ENCODE measurements around the gene RDH14. TPM values are rescaled to one million over a fixed set of nuclear protein-coding genes. Genes with fewer than 3 reads are reported as not detected.

Gene RDH14
- total RNA-seq, 1 experiment from 2014 or later: 15.4 TPM

GRCh38 chr2:18578033-18578432, 17.6 kb upstream of the RDH14 start:
- ATAC-seq: no peak
- in situ Hi-C loops (cut with HindIII; ENCODE audit: low pct_unique_long_range_greater_than_20kb, low sequenced_read_pairs) (no loop called here), intact Hi-C loops (cut with micrococcal nuclease; ENCODE audit: unreplicated experiment) (no loop called here)
- H3K4me3 ChIP-seq (ENCODE audit: low read depth in 2 of 2, low read length in 2 of 2): no peak overlapping the region
- BruUV-seq (replicated peaks): no TSS peak
- POLR2A ChIA-PET: no interaction called here
- no peaks in the 10 kb centered on the region for H3K36me3 ChIP-seq (ENCODE audit: control insufficient read depth, insufficient read depth, low read length)
- TF ChIP-seq POLR2AphosphoS5 (IDR thresholded peaks at IDR 0.05; ENCODE audit: low read depth, low read length): no peak
- no peak for TF ChIP-seq TCF7L2 (IDR thresholded peaks at IDR 0.05; ENCODE audit: low read depth, low read length)
- TF ChIP-seq REST (IDR thresholded peaks at IDR 0.05; ENCODE audit: insufficient read depth in 1 of 2, low read depth in 2 of 2, low read length in 1 of 2): no peak
- TF ChIP-seq CTCF (IDR thresholded peaks at IDR 0.05): no peak
- no peak for TF ChIP-seq SIN3A (IDR thresholded peaks at IDR 0.05; ENCODE audit: borderline replicate concordance, insufficient read depth, low read depth, low read length)
- CTCF ChIA-PET: no interaction called here
- no peak overlapping the region for H3K27ac ChIP-seq (ENCODE audit: low read length)
- H3K9me3 ChIP-seq (ENCODE audit: control insufficient read depth, insufficient read depth, low read depth, low read length): no peaks in the 10 kb centered on the region
- H3K4me1 ChIP-seq (ENCODE audit: control insufficient read depth, insufficient read depth, low read length): no peaks in the 10 kb centered on the region
- no peak for DNase-seq (ENCODE audit: low read depth, low spot score)
- H3K27me3 ChIP-seq (ENCODE audit: control insufficient read depth, insufficient read depth, low read length): no peaks in the 10 kb centered on the region

- Histone ChIP-seq H3K27ac (ENCODE audit: low read length) (no peak overlapping the region), H3K4me3 (ENCODE audit: low read depth in 2 of 2, low read length in 2 of 2) (no peak overlapping the region), H3K27me3 (ENCODE audit: control insufficient read depth, insufficient read depth, low read length) (no peaks in the 10 kb centered on the region), H3K9me3 (ENCODE audit: control insufficient read depth, insufficient read depth, low read depth, low read length) (no peaks in the 10 kb centered on the region), H3K36me3 (ENCODE audit: control insufficient read depth, insufficient read depth, low read length) (no peaks in the 10 kb centered on the region; the same call in 1 of the 2 replicates), H3K4me1 (ENCODE audit: control insufficient read depth, insufficient read depth, low read length) (no peaks in the 10 kb centered on the region)
- BruUV-seq (replicated peaks): no TSS peak
- intact Hi-C loops (cut with micrococcal nuclease; ENCODE audit: unreplicated experiment) (no loop called here), in situ Hi-C loops (cut with HindIII; ENCODE audit: low pct_unique_long_range_greater_than_20kb, low sequenced_read_pairs) (no loop called here)
- no peak for DNase-seq (ENCODE audit: low read depth, low spot score)
- ChIA-PET CTCF (no interaction called here), POLR2A (no interaction called here)
- no peak for ATAC-seq
- TF ChIP-seq TCF7L2 (IDR thresholded peaks at IDR 0.05; ENCODE audit: low read depth, low read length) (no peak), CTCF (IDR thresholded peaks at IDR 0.05) (no peak), SIN3A (IDR thresholded peaks at IDR 0.05; ENCODE audit: borderline replicate concordance, insufficient read depth, low read depth, low read length) (no peak), POLR2AphosphoS5 (IDR thresholded peaks at IDR 0.05; ENCODE audit: low read depth, low read length) (no peak), REST (IDR thresholded peaks at IDR 0.05; ENCODE audit: insufficient read depth in 1 of 2, low read depth in 2 of 2, low read length in 1 of 2) (no peak)
Observed at GRCh38 chr2:18566145-18566769, 5.8 kb upstream of the RDH14 start.
